K562 (cell line): ENCODE results near the gene GAK. TPM values are rescaled to one million over a fixed set of nuclear protein-coding genes. Genes with fewer than 3 reads are reported as not detected.

ENCODE experiments used
- ATAC-seq: fragments of 200-7000 bp; cut with Tn5 transposase; 3 replicates; pipeline ENCODE4 v1.9.1; 2020; ENCODE audit warnings: moderate library complexity
- BruUV-seq: library from RNA; stranded (reverse); fragments of 400-500 nt; replicated peaks from 2 replicates; lab custom pipeline; 2021; lab: Mats Ljungman, UMichigan
- CTCF ChIA-PET: fragments of 300-600 bp; formaldehyde crosslinking; extraction: SDS; loops from one replicate; lab custom pipeline; 2021; ENCODE audit warnings: low intra/inter-chr PET ratio; lab: Yijun Ruan, JAX
- POLR2A ChIA-PET: fragments of 300-600, 350-650 bp; sonication (Branson Sonifier 250); formaldehyde crosslinking; extraction: SDS; loops from one replicate; lab custom pipeline; 2021; ENCODE audit warnings: antibody characterized with exemption, inconsistent platforms; lab: Yijun Ruan, JAX
- DNase-seq, 4 experiments: peaks; one replicate each; pipeline versions ENCODE4 v3.0.0 to v3.0.0-alpha.2; 2011 to 2018; ENCODE audit warnings: low spot score in 3 of 4, mixed read lengths in 3 of 4; ENCODE audit errors: extremely low read depth in 1 of 4
- FAIRE-seq: peaks from 2 replicates; lab custom pipeline; 2011; peaks lifted over from hg19 to GRCh38; lab: Jason Lieb, UNC
- H2AFZ ChIP-seq: 2 replicates; pipeline ENCODE4 v1.6.0; 2011; ENCODE audit warnings: low read depth, low read length, control low read depth, inconsistent platforms
- H3K27ac ChIP-seq: fragments of 200-600 bp; 3 replicates; pipeline ENCODE4 v1.8.0; 2011; ENCODE audit warnings: low read depth, mild to moderate bottlenecking, control low read depth, inconsistent platforms, low read length, moderate library complexity, mixed read lengths; ENCODE audit errors: extremely low read depth
- H3K27me3 ChIP-seq, 2 experiments: fragments of 300-600 bp in 1 of 2; 2 replicates in 1 of 2; 3 replicates in 1 of 2; pipeline versions ENCODE4 v1.6.0 to v1.8.0; 2011; ENCODE audit warnings: inconsistent platforms in 2 of 2, low read length in 2 of 2, mild to moderate bottlenecking in 1 of 2, mixed read lengths in 1 of 2, moderate library complexity in 1 of 2; ENCODE audit not compliant: control insufficient read depth in 2 of 2, insufficient read depth in 2 of 2
- H3K36me3 ChIP-seq: fragments of 300-600 bp; 3 replicates; pipeline ENCODE4 v1.8.0; 2011; ENCODE audit warnings: mild to moderate bottlenecking, low read length, inconsistent platforms; ENCODE audit not compliant: control insufficient read depth, insufficient read depth
- H3K4me1 ChIP-seq, 2 experiments: fragments of 200-600 bp in 1 of 2; replicated peaks in 1 of 2; 2 replicates in 1 of 2; 3 replicates in 1 of 2; pipeline versions ENCODE4 v1.5.1 to v1.8.0; 2011; ENCODE audit warnings: inconsistent platforms in 2 of 2, low read length in 2 of 2, mild to moderate bottlenecking in 1 of 2, mixed read lengths in 1 of 2, moderate library complexity in 1 of 2; ENCODE audit not compliant: control insufficient read depth in 2 of 2, insufficient read depth in 2 of 2
- H3K4me2 ChIP-seq: 2 replicates; pipeline ENCODE4 v1.6.1; 2011; ENCODE audit warnings: low read length, control low read depth, inconsistent platforms, mixed read lengths; ENCODE audit not compliant: insufficient read depth
- H3K4me3 ChIP-seq: fragments of 200-600 bp; sonication (generic), shearing (Covaris generic); 2 replicates; pipeline ENCODE4 v1.5.1; 2016; ENCODE audit warnings: control low read depth, inconsistent platforms
- H3K79me2 ChIP-seq: fragments of 200-600 bp; 3 replicates; pipeline ENCODE4 v1.8.0; 2011; ENCODE audit warnings: low read length, inconsistent platforms; ENCODE audit not compliant: control insufficient read depth, insufficient read depth
- H3K9ac ChIP-seq, 2 experiments: 2 replicates each; pipeline versions ENCODE4 v1.6.0 to v1.6.1; 2011; ENCODE audit warnings: low read depth in 2 of 2, low read length in 2 of 2, control low read depth in 1 of 2, inconsistent platforms in 1 of 2, mild to moderate bottlenecking in 1 of 2, mixed read lengths in 1 of 2; ENCODE audit not compliant: insufficient read depth in 1 of 2
- H3K9me1 ChIP-seq: one replicate; pipeline ENCODE4 v1.6.0; 2011; ENCODE audit warnings: inconsistent platforms, mild to moderate bottlenecking, low read length, moderate library complexity; ENCODE audit not compliant: control insufficient read depth, insufficient read depth
- H3K9me3 ChIP-seq: replicated peaks from 2 replicates; pipeline ENCODE4 v1.5.1; 2011; ENCODE audit warnings: low read depth, low read length, inconsistent platforms; ENCODE audit not compliant: control insufficient read depth, insufficient read depth
- H4K20me1 ChIP-seq: replicated peaks from 2 replicates; pipeline ENCODE4 v1.6.1; 2011; ENCODE audit warnings: low read length, inconsistent platforms, mixed read lengths; ENCODE audit not compliant: control insufficient read depth, insufficient read depth
- CHD2 ChIP-seq: IDR thresholded peaks from 2 replicates; pipeline ENCODE4 v1.6.1; 2011; ENCODE audit warnings: low read depth, low read length
- HNRNPH1 ChIP-seq: fragments of 200-400 bp; formaldehyde crosslinking; optimal IDR thresholded peaks from 2 replicates; pipeline ENCODE3; 2017; ENCODE audit warnings: low read depth, mild to moderate bottlenecking, low read length, moderate library complexity
- OTX1 ChIP-seq: fragments of 450-650 bp; formaldehyde crosslinking; IDR thresholded peaks from 2 replicates; pipeline ENCODE4 v1.4.0; 2022; ENCODE audit warnings: mild to moderate bottlenecking
- RBM39 ChIP-seq: fragments of 200-400 bp; formaldehyde crosslinking; optimal IDR thresholded peaks from 2 replicates; pipeline ENCODE3; 2018; ENCODE audit warnings: low read depth, low read length
- SRSF9 ChIP-seq: fragments of 200-400 bp; formaldehyde crosslinking; IDR thresholded peaks from 2 replicates; pipeline ENCODE4 v1.6.1; 2017; ENCODE audit warnings: low read depth, low read length, borderline replicate concordance
- ZBTB1 ChIP-seq: sonication (generic); formaldehyde crosslinking; IDR thresholded peaks from 2 replicates; pipeline ENCODE4 v1.8.1; 2023; ENCODE audit warnings: missing genetic modification reagents, low read depth, mild to moderate bottlenecking, borderline replicate concordance
- WGBS: fragments of 100-300 bp; shearing (Covaris generic); methylation state at CpG from one replicate; pipeline ENCODE4 v1.1.6; 2016; ENCODE audit warnings: low coverage, mixed read lengths; ENCODE audit not compliant: insufficient coverage; ENCODE audit errors: missing lambda C conversion rate; 5-methylcytosine and 5-hydroxymethylcytosine counted together
- in situ Hi-C: fragments of 300-500 bp; cut with MboI; formaldehyde crosslinking; loops from 4 replicates; pipeline ENCODE4 v1.15.0; 2018; ENCODE audit warnings: inconsistent platforms, mixed read lengths
- intact Hi-C: fragments of 100-400 bp; cut with micrococcal nuclease; formaldehyde crosslinking; loops from 2 replicates; pipeline ENCODE4 v1.14.2; 2022
- polyA plus RNA-seq, 8 experiments: library from polyadenylated mRNA; depleted of rRNA in 4 of 8; stranded (reverse) in 5 of 8; unstranded in 3 of 8; fragments of >200 nt; fragmentation: Nextera tagmentation in 2 of 8; fragmentation: Illumina TruSeq in 1 of 8; extraction: Ambion mirVana in 2 of 8; extraction: Trizol in 1 of 8; gene quantifications; 2 replicates each; pipeline versions ENCODE4 v1.2.1 to v1.2.3, GENCODE V29; 2011 to 2014; ENCODE audit warnings: inconsistent platforms in 1 of 8, missing spikeins in 1 of 8
- total RNA-seq, 7 experiments: library from RNA; depleted of rRNA in 6 of 7; stranded (reverse); fragments of >200 nt in 6 of 7; fragmentation: Illumina TruSeq in 2 of 7; extraction: Trizol in 2 of 7; gene quantifications; 2 replicates each; pipeline versions ENCODE4 v1.2.1 to v1.2.3, GENCODE V29; 2011 to 2021; ENCODE audit warnings: low replicate concordance in 1 of 7
- TF ChIP-seq, protein P1 (sequence below): IDR thresholded peaks from 2 replicates; pipeline ENCODE4 v1.6.1; 2011; ENCODE audit not compliant: insufficient read length; ENCODE audit errors: extremely low read depth

GAK gene
- total and polyA plus RNA-seq, 9 of the 15 experiments (the other 6 are each of a cell fraction or from before 2014, with no cell fraction given): 1.3 to 102 (median 16.2) TPM

DNA sequence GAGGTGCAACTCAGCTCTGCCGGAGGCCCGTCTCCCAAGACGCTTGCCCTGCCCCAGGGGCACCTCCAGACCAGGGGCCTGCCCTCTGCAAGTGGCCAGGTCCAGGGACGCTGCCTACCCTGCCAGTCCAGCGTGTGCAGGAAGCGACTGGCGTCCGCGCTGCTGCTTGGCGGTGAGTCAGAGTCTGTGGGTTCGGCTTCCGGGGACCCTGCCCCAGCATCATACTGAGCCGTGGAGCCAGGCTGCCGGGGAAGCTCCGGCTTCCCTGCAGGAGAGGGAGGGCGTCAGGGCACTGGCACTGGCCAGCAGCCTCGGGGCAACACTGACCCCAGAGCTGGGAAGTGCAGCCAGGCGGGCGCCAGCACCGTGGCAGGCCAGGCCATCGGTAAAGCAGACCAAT is 63.7 kb downstream of the GAK start:
- no peak overlapping the region for H3K27ac ChIP-seq
- H3K4me1 ChIP-seq: peaks cover 0 to 21% of the 10 kb centered on the region in 2 experiments; a peak in 1 of 5 replicates
- no peaks in the 10 kb centered on the region for H3K27me3 ChIP-seq
- intact Hi-C loops: no loop called here
- WGBS: 92% methylated on average over 14 of the region's 21 CpGs
- in situ Hi-C loops: no loop called here
- H2AFZ ChIP-seq: no peak overlapping the region
- no peaks in the 10 kb centered on the region for H3K79me2 ChIP-seq
- H3K4me2 ChIP-seq: no peak overlapping the region
- H3K36me3 ChIP-seq: peaks cover 87% of the 10 kb centered on the region; the same call in 2 of the 3 replicates
- no TSS peak for BruUV-seq
- FAIRE-seq (no peak), ATAC-seq (no peak), DNase-seq (no peak)
- ChIA-PET CTCF (no interaction called here), POLR2A (no interaction called here)
- peaks cover 4% of the 10 kb centered on the region; the same call in 1 of the 2 replicates for H3K9me3 ChIP-seq
- H4K20me1 ChIP-seq: no peaks in the 10 kb centered on the region
- no peaks in the 10 kb centered on the region for H3K9me1 ChIP-seq
- TF ChIP-seq, protein P1, sequence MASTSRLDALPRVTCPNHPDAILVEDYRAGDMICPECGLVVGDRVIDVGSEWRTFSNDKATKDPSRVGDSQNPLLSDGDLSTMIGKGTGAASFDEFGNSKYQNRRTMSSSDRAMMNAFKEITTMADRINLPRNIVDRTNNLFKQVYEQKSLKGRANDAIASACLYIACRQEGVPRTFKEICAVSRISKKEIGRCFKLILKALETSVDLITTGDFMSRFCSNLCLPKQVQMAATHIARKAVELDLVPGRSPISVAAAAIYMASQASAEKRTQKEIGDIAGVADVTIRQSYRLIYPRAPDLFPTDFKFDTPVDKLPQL: no peak
- no peak for TF ChIP-seq CHD2
- no peak for TF ChIP-seq HNRNPH1
- no peak for TF ChIP-seq ZBTB1 (CRISPR knock-in tag)
- no peak for TF ChIP-seq RBM39
- TF ChIP-seq SRSF9: no peak
- no peak for TF ChIP-seq OTX1 (CRISPR knock-in tag)
- H3K4me3 ChIP-seq: no peak overlapping the region
- H3K9ac ChIP-seq: no peak overlapping the region
